H1 (cell line): ENCODE data around the gene PPP1R3F.

ENCODE experiments used
- EP300 ChIP-seq, 2 experiments: IDR thresholded peaks; 1 replicate in 1 of 2; 2 replicates in 1 of 2; pipeline ENCODE4 v1.6.1; 2011 to 2012; ENCODE audit warnings: low read depth in 2 of 2, low read length in 2 of 2, mild to moderate bottlenecking in 2 of 2, borderline replicate concordance in 1 of 2, inconsistent platforms in 1 of 2, moderate library complexity in 1 of 2
- TF ChIP-seq, protein P1 (sequence below), 3 experiments: IDR thresholded peaks; 1 replicate in 2 of 3; 2 replicates in 1 of 3; pipeline versions ENCODE4 v1.5.1 to v1.6.1; 2011; ENCODE audit warnings: low read length in 3 of 3, mild to moderate bottlenecking in 3 of 3, inconsistent platforms in 2 of 3, low read depth in 1 of 3, moderate library complexity in 1 of 3; ENCODE audit not compliant: insufficient read depth in 1 of 3; ENCODE audit errors: control extremely low read depth in 1 of 3

DNA sequence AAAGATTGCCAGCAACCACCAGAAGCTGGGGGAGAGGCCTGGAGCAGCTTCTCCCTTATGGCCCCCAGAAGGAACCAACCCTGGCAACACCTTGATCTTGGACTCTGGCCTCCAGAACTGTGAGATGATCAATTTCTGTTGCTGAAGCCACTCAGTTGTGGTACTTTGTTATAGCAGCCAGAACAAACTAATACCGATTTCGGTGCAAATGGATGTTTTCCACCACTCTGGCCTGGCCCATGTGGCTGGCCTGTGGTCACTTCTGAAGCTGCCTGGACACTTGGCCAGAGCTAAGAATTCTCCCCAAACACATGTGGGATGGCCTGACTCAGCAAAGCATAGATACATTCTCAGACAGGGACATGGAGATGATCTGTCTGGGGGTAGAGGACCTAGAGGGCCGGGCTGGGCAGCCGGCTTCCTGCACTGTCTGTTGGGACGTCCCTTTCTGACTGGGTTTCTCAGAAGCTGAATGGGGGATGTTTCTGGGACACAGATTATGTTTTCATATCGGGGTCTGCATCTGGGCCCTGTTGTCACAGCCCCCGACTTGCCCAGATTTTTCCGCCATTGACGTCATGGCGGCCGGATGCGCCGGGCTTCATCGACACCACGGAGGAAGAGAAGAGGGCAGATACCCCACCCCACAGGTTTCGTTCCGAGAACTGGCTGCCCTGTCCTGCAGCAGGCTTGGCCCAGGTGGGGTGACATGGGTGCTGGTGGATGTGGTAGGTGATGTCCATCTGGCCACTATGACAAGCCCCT is 9.2 kb upstream of the PPP1R3F start:
- TF ChIP-seq EP300 (IDR thresholded peaks at IDR 0.05; ENCODE audit: borderline replicate concordance in 1 of 2, low read depth in 2 of 2, low read length in 2 of 2): no peak
- TF ChIP-seq, protein P1, sequence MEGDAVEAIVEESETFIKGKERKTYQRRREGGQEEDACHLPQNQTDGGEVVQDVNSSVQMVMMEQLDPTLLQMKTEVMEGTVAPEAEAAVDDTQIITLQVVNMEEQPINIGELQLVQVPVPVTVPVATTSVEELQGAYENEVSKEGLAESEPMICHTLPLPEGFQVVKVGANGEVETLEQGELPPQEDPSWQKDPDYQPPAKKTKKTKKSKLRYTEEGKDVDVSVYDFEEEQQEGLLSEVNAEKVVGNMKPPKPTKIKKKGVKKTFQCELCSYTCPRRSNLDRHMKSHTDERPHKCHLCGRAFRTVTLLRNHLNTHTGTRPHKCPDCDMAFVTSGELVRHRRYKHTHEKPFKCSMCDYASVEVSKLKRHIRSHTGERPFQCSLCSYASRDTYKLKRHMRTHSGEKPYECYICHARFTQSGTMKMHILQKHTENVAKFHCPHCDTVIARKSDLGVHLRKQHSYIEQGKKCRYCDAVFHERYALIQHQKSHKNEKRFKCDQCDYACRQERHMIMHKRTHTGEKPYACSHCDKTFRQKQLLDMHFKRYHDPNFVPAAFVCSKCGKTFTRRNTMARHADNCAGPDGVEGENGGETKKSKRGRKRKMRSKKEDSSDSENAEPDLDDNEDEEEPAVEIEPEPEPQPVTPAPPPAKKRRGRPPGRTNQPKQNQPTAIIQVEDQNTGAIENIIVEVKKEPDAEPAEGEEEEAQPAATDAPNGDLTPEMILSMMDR (IDR thresholded peaks at IDR 0.05; ENCODE audit: control extremely low read depth in 1 of 3, insufficient read depth in 1 of 3, low read depth in 1 of 3, low read length in 3 of 3): no peak
